GM23338 (cell line): ENCODE results near the gene YIF1A. TPM values are rescaled to one million over a fixed set of nuclear protein-coding genes. Genes with fewer than 3 reads are reported as not detected.

Experiments
- ATAC-seq: fragments of 200-7000 bp; cut with Tn5 transposase; 3 replicates; pipeline ENCODE4 v1.9.1; 2020
- DNase-seq: peaks from one replicate; pipeline ENCODE4 v3.0.0-alpha.2; 2015; ENCODE audit warnings: low spot score
- H2AFZ ChIP-seq: fragments of 200-600 bp; sonication (generic); 2 replicates; pipeline ENCODE4 v1.8.0; 2016; ENCODE audit warnings: antibody characterized with exemption, mild to moderate bottlenecking, moderate library complexity
- H3F3A ChIP-seq: fragments of 200-600 bp; sonication (generic); replicated peaks from 2 replicates; pipeline ENCODE4 v1.8.0; 2017; ENCODE audit warnings: antibody characterized with exemption, mixed run types, low read depth
- H3K27ac ChIP-seq: fragments of 200-600 bp; sonication (generic); 2 replicates; pipeline ENCODE4 v1.6.1; 2016; ENCODE audit warnings: low read depth
- H3K27me3 ChIP-seq: fragments of 200-600 bp; sonication (generic); 2 replicates; pipeline ENCODE4 v1.8.0; 2016; ENCODE audit warnings: mild to moderate bottlenecking, mixed run types, moderate library complexity; ENCODE audit not compliant: insufficient read depth
- H3K36me3 ChIP-seq: fragments of 200-600 bp; sonication (generic); 2 replicates; pipeline ENCODE4 v1.8.0; 2016; ENCODE audit warnings: mild to moderate bottlenecking; ENCODE audit not compliant: insufficient read depth
- H3K4me1 ChIP-seq: fragments of 200-600 bp; sonication (generic); 2 replicates; pipeline ENCODE4 v1.8.0; 2016; ENCODE audit warnings: mild to moderate bottlenecking, moderate library complexity; ENCODE audit not compliant: insufficient read depth
- H3K4me2 ChIP-seq: fragments of 200-600 bp; sonication (generic); 2 replicates; pipeline ENCODE4 v1.7.1; 2017; ENCODE audit warnings: mixed run types
- H3K4me3 ChIP-seq: fragments of 200-600 bp; sonication (generic); 2 replicates; pipeline ENCODE4 v1.6.1; 2016; ENCODE audit warnings: mixed run types
- H3K79me2 ChIP-seq: fragments of 200-600 bp; sonication (generic); replicated peaks from 2 replicates; pipeline ENCODE4 v1.8.0; 2017; ENCODE audit warnings: mild to moderate bottlenecking; ENCODE audit not compliant: insufficient read depth
- H3K9me2 ChIP-seq: fragments of 200-600 bp; sonication (generic); 2 replicates; pipeline ENCODE4 v1.8.0; 2017; ENCODE audit not compliant: insufficient read depth
- H4K20me1 ChIP-seq: fragments of 200-600 bp; sonication (generic); replicated peaks from 2 replicates; pipeline ENCODE4 v1.8.0; 2017; ENCODE audit warnings: mild to moderate bottlenecking; ENCODE audit not compliant: insufficient read depth
- H3K27ac Mint-ChIP-seq: 2 replicates; pipeline ENCODE4 v1.8.0; 2020; ENCODE audit warnings: inconsistent platforms, mild to moderate bottlenecking, moderate library complexity, mixed read lengths
- H3K27me3 Mint-ChIP-seq: 3 replicates; pipeline ENCODE4 v1.8.0; 2022; ENCODE audit warnings: low read depth, mild to moderate bottlenecking, moderate library complexity, mixed read lengths, inconsistent platforms; ENCODE audit not compliant: insufficient read depth, poor library complexity
- H3K36me3 Mint-ChIP-seq: 3 replicates; pipeline ENCODE4 v1.8.0; 2021; ENCODE audit warnings: low read depth, mild to moderate bottlenecking, inconsistent platforms, moderate library complexity, mixed read lengths
- H3K4me1 Mint-ChIP-seq: 3 replicates; pipeline ENCODE4 v1.8.0; 2020; ENCODE audit warnings: mild to moderate bottlenecking, inconsistent platforms, mixed read lengths
- H3K4me3 Mint-ChIP-seq: 3 replicates; pipeline ENCODE4 v1.8.0; 2021; ENCODE audit warnings: moderate library complexity, mild to moderate bottlenecking, inconsistent platforms, mixed read lengths
- H3K9me3 Mint-ChIP-seq: 3 replicates; pipeline ENCODE4 v1.8.0; 2020; ENCODE audit warnings: moderate library complexity, mild to moderate bottlenecking, inconsistent platforms, mixed read lengths
- EZH2 ChIP-seq: fragments of 200-600 bp; sonication (generic); IDR thresholded peaks from one replicate; pipeline ENCODE4 v1.8.0; 2017; ENCODE audit warnings: antibody characterized with exemption, mild to moderate bottlenecking, low read depth; ENCODE audit not compliant: unreplicated experiment
- EZH2phosphoT487 ChIP-seq: fragments of 200-600 bp; sonication (generic); IDR thresholded peaks from one replicate; pipeline ENCODE4 v1.8.1; 2018; ENCODE audit warnings: antibody characterized with exemption; ENCODE audit not compliant: unreplicated experiment
- NANOG ChIP-seq: IDR thresholded peaks from 2 replicates; pipeline ENCODE4 v1.6.1; 2016; ENCODE audit warnings: antibody characterized with exemption, borderline replicate concordance
- POLR2AphosphoS5 ChIP-seq: IDR thresholded peaks from 2 replicates; pipeline ENCODE4 v1.6.1; 2016; ENCODE audit warnings: antibody characterized with exemption, low read depth
- STAT1 ChIP-seq: IDR thresholded peaks from one replicate; pipeline ENCODE4 v1.6.1; 2016; ENCODE audit warnings: antibody characterized with exemption; ENCODE audit not compliant: unreplicated experiment
- ZNF114 ChIP-seq: fragments of 250-450 bp; sonication (Bioruptor Pico); IDR thresholded peaks from 2 replicates; pipeline ENCODE4 v1.5.0; 2020; ENCODE audit warnings: mild to moderate bottlenecking, moderate library complexity
- ZNF331 ChIP-seq: fragments of 250-450 bp; sonication (Bioruptor Pico); IDR thresholded peaks from 2 replicates; pipeline ENCODE4 v1.5.0; 2020; ENCODE audit warnings: low read depth, mild to moderate bottlenecking, moderate library complexity
- polyA plus RNA-seq: library from polyadenylated mRNA; unstranded; fragments of >200 nt; fragmentation: Nextera tagmentation; extraction: Ambion mirVana; gene quantifications from 2 replicates; pipeline ENCODE4 v1.2.1, GENCODE V29; 2016
- total RNA-seq: library from RNA; depleted of rRNA; stranded (reverse); fragments of >200 nt; shearing (Covaris generic); gene quantifications from 2 replicates; pipeline ENCODE4 v1.2.3, GENCODE V29; 2014
- TF ChIP-seq, protein P1 (sequence below): IDR thresholded peaks from one replicate; pipeline ENCODE4 v1.6.1; 2018; ENCODE audit warnings: antibody characterized with exemption; ENCODE audit not compliant: unreplicated experiment
- TF ChIP-seq, protein P2 (sequence below): fragments of 250-450 bp; sonication (Bioruptor Pico); IDR thresholded peaks from 2 replicates; pipeline ENCODE4 v1.5.0; 2020; ENCODE audit warnings: mild to moderate bottlenecking, moderate library complexity

YIF1A gene
- total and polyA plus RNA-seq, 2 experiments from 2014 or later: 75.6 to 87.0 TPM

DNA sequence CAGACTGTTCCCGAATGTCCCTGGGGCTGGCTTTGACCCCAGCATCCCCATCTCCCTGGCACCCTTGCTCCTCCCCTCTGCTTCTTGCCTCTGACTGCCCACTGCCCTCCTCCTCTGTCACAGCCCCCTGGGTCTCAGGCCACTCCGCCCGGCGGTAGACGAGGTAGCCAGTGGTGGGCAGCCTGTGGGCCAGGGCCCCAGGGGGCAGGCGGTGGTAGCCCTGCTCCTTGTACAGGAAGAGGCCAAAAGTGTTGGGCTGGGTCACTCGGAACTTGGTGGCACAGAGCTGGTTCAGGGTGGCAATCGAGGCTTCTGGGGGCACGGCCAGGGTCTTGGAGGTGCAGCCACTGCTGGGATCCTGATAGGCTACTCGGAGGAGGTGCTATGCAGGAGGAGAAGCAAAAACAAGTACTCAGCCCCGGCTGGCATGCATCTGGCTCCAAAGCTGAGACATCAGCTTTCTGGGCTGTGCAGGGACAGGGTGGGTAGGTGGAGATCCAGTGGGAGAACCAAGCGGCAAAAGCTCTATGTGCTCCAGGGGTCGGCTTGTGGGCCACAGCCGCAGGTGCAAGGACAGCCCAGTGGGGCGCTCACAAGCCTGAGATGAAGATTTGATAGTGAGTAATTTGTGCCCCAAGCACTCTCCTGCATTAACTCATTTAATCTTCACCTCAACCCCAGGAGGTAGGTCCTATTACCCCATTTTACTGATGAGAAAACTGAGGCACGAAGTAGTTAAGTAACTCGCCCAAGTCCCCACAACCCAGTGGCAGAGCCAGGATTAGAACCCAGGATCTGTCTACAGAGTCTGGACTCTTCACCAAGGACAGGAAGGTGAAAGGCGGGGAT is 43.7 kb upstream of the YIF1A start (continued):
- TF ChIP-seq ZNF114 (CRISPR knock-in tag): no peak
- TF ChIP-seq NANOG: no peak
- no peak for TF ChIP-seq EZH2phosphoT487
- TF ChIP-seq STAT1: no peak
- no peak for TF ChIP-seq ZNF331 (CRISPR knock-in tag)
- TF ChIP-seq, protein P1, sequence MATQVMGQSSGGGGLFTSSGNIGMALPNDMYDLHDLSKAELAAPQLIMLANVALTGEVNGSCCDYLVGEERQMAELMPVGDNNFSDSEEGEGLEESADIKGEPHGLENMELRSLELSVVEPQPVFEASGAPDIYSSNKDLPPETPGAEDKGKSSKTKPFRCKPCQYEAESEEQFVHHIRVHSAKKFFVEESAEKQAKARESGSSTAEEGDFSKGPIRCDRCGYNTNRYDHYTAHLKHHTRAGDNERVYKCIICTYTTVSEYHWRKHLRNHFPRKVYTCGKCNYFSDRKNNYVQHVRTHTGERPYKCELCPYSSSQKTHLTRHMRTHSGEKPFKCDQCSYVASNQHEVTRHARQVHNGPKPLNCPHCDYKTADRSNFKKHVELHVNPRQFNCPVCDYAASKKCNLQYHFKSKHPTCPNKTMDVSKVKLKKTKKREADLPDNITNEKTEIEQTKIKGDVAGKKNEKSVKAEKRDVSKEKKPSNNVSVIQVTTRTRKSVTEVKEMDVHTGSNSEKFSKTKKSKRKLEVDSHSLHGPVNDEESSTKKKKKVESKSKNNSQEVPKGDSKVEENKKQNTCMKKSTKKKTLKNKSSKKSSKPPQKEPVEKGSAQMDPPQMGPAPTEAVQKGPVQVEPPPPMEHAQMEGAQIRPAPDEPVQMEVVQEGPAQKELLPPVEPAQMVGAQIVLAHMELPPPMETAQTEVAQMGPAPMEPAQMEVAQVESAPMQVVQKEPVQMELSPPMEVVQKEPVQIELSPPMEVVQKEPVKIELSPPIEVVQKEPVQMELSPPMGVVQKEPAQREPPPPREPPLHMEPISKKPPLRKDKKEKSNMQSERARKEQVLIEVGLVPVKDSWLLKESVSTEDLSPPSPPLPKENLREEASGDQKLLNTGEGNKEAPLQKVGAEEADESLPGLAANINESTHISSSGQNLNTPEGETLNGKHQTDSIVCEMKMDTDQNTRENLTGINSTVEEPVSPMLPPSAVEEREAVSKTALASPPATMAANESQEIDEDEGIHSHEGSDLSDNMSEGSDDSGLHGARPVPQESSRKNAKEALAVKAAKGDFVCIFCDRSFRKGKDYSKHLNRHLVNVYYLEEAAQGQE: no peak
- no peak for TF ChIP-seq POLR2AphosphoS5

DNA sequence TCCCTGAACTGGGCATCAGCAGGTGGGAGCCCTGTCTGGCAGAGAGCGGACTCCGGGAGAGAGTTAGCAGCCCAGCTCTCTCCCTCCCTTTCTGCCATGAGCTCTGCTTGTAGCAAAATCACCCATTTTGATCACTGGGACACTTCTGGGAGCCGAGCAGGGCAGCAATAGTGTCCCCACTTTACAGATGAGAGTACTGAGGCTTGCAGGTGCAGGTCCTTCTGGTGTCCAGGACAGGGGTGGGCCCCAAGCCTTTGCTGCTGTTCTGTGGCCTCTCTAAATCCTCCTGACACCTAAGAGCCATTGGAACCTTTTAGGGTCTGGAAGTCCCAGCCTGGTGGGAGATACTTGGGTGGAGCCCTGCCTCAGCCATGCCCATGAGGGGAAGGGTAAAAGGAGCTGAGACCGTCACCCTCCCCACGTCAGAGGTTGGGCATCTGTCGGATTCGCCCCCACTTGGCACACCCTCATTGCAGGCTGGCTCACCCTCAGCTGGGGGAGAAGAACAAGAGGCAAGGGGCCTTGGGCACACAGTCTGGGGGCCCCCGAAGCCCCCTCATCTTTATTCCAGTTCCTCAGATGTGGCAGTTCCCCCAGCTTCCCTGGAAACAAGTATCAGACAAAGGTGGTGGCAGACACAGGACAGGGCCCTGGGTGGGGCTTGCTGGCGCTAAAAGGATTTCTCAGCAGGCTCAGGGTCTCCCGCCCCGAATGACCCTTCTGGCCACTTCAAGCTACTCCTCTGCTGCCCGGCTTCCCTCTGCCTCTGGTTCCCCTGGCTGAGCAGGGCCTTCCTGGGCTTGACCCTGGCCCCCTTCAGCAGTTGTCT is 42.8 kb upstream of the YIF1A start:
- Mint-ChIP-seq H3K27ac (no peak overlapping the region), H3K36me3 (no peaks in the 10 kb centered on the region), H3K4me3 (no peak overlapping the region), H3K27me3 (peaks cover 22% of the 10 kb centered on the region), H3K4me1 (peaks cover 27% of the 10 kb centered on the region), H3K9me3 (no peaks in the 10 kb centered on the region)
- no peaks in the 10 kb centered on the region for H4K20me1 ChIP-seq
- H3K9me2 ChIP-seq: no peaks in the 10 kb centered on the region
- 0 out of 2 replicates have a peak, but pooled peaks cover 3% of the 10 kb centered on the region for H3F3A ChIP-seq
- H3K4me2 ChIP-seq: no peak overlapping the region
- DNase-seq (no peak), ATAC-seq (no peak)
- H3K27ac ChIP-seq: no peak overlapping the region
- H3K4me1 ChIP-seq: peaks cover 16% of the 10 kb centered on the region; the same call in 1 of the 2 replicates
- no peak overlapping the region for H2AFZ ChIP-seq
- no peak overlapping the region for H3K4me3 ChIP-seq
- no peaks in the 10 kb centered on the region for H3K36me3 ChIP-seq
- no peaks in the 10 kb centered on the region for H3K79me2 ChIP-seq
- H3K27me3 ChIP-seq: no peaks in the 10 kb centered on the region
- no peak for TF ChIP-seq EZH2
- TF ChIP-seq, protein P1: no peak
- TF ChIP-seq, protein P2, sequence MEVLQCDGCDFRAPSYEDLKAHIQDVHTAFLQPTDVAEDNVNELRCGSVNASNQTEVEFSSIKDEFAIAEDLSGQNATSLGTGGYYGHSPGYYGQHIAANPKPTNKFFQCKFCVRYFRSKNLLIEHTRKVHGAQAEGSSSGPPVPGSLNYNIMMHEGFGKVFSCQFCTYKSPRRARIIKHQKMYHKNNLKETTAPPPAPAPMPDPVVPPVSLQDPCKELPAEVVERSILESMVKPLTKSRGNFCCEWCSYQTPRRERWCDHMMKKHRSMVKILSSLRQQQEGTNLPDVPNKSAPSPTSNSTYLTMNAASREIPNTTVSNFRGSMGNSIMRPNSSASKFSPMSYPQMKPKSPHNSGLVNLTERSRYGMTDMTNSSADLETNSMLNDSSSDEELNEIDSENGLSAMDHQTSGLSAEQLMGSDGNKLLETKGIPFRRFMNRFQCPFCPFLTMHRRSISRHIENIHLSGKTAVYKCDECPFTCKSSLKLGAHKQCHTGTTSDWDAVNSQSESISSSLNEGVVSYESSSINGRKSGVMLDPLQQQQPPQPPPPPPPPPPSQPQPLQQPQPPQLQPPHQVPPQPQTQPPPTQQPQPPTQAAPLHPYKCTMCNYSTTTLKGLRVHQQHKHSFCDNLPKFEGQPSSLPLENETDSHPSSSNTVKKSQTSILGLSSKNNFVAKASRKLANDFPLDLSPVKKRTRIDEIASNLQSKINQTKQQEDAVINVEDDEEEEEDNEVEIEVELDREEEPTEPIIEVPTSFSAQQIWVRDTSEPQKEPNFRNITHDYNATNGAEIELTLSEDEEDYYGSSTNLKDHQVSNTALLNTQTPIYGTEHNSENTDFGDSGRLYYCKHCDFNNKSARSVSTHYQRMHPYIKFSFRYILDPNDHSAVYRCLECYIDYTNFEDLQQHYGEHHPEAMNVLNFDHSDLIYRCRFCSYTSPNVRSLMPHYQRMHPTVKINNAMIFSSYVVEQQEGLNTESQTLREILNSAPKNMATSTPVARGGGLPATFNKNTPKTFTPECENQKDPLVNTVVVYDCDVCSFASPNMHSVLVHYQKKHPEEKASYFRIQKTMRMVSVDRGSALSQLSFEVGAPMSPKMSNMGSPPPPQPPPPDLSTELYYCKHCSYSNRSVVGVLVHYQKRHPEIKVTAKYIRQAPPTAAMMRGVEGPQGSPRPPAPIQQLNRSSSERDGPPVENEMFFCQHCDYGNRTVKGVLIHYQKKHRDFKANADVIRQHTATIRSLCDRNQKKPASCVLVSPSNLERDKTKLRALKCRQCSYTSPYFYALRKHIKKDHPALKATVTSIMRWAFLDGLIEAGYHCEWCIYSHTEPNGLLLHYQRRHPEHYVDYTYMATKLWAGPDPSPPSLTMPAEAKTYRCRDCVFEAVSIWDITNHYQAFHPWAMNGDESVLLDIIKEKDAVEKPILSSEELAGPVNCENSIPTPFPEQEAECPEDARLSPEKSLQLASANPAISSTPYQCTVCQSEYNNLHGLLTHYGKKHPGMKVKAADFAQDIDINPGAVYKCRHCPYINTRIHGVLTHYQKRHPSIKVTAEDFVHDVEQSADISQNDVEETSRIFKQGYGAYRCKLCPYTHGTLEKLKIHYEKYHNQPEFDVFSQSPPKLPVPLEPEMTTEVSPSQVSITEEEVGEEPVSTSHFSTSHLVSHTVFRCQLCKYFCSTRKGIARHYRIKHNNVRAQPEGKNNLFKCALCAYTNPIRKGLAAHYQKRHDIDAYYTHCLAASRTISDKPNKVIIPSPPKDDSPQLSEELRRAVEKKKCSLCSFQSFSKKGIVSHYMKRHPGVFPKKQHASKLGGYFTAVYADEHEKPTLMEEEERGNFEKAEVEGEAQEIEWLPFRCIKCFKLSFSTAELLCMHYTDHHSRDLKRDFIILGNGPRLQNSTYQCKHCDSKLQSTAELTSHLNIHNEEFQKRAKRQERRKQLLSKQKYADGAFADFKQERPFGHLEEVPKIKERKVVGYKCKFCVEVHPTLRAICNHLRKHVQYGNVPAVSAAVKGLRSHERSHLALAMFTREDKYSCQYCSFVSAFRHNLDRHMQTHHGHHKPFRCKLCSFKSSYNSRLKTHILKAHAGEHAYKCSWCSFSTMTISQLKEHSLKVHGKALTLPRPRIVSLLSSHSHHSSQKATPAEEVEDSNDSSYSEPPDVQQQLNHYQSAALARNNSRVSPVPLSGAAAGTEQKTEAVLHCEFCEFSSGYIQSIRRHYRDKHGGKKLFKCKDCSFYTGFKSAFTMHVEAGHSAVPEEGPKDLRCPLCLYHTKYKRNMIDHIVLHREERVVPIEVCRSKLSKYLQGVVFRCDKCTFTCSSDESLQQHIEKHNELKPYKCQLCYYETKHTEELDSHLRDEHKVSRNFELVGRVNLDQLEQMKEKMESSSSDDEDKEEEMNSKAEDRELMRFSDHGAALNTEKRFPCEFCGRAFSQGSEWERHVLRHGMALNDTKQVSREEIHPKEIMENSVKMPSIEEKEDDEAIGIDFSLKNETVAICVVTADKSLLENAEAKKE (CRISPR knock-in tag): no peak
